ENCODE data around the gene SEMA3F.

DNA sequence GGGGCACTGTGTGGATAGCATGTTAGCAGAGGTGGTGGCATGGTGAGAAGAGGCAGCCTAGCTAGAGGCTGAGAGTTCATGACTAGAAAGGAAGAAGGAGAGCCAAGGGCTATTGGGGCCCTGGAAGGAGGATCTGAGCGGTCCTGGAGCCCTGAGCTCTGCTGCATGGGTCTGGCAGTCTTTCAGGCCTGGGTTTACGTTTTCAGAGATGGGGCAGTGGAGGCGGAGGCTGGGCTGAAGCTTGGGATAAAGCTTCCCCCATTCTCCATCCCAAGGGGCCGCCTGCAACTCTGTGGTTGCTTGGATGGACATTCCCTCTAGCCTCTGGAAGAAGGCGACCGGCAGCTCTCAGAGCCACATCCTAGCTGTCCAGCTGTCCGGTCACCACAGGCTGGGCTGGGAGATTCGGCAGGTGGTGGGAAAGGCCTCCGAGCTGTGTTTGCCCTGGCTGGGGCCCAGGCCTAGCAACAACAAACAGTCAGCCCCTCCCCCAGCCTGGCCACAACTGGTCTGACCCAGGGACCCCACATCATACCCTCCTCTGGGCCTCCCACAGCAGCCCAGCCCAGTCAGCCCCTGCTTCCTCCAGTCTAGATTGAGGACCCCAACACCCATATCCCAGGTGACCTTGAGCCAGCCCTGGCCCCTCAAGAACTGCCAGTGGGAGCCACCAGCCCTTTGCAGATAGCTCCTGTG lies 48.1 kb downstream of the SEMA3F start:
- TF ChIP-seq, protein P1, sequence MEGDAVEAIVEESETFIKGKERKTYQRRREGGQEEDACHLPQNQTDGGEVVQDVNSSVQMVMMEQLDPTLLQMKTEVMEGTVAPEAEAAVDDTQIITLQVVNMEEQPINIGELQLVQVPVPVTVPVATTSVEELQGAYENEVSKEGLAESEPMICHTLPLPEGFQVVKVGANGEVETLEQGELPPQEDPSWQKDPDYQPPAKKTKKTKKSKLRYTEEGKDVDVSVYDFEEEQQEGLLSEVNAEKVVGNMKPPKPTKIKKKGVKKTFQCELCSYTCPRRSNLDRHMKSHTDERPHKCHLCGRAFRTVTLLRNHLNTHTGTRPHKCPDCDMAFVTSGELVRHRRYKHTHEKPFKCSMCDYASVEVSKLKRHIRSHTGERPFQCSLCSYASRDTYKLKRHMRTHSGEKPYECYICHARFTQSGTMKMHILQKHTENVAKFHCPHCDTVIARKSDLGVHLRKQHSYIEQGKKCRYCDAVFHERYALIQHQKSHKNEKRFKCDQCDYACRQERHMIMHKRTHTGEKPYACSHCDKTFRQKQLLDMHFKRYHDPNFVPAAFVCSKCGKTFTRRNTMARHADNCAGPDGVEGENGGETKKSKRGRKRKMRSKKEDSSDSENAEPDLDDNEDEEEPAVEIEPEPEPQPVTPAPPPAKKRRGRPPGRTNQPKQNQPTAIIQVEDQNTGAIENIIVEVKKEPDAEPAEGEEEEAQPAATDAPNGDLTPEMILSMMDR (IDR thresholded peaks at IDR 0.05; ENCODE audit: borderline replicate concordance, extremely low read depth, low read length, poor library complexity, severe bottlenecking), result no peak
- no peak for TF ChIP-seq EZH2 (IDR thresholded peaks at IDR 0.05; ENCODE audit: borderline replicate concordance, low read depth, low read length, severe bottlenecking)

All from DND-41 (cell line).